ENCODE results near the gene TSSC4.

The TSSC4 gene

DNA sequence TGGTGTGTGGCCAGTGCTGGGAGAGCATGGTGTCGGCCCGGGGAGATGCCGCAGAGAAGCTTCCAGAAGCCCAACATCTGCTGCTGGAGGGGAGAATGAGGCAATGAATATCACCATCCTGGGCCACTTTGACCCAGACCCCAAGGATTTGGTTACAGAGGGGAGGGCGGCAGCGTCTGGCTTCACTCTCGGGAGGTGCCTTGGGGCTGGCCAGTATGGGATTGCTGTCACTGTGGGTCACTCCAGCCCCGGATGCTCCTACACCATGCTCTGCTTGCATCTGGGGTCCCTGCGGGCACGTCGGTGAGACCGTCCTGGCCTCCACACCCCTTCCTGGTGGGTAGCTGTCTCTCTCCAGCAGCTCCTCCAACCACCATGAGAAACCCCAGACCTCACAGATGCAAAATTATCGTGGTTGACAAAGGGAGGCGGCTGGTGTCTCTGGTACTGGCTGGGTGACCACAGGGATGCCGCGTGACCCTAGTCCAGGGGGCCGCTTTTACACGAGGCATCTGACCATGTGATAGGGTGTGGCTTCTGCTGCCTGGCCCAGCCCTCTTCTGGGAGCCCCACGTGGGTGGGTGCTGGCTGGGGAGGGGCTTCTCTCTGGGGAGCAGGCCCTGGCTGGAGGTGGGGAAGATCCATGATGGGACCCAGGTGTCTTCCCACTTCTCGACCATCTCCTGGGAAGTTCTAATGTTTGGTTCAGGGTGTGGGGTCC is 49.9 kb downstream of the TSSC4 start:
- no peak for DNase-seq

DNA sequence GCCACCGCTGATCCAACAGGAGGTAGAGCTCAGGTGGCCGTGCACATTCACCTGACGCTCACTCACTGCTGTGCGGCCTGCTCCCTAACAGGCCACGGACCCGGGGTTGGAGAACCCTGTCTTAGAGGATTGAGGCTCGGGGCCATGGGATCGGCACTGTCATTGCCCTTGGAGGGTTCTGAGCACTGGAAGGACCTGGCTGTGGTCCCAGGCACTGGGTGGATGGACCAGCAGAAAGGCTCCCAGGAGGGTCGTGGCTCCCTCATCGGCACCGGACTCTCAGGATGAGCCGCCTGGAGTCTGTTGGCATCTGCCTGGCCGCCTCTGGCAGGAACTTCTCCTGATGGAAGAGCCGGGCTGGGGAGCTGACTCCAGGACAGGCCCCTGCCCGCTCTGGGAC is 50.8 kb downstream of the TSSC4 start:
- DNase-seq, result no peak

DNA sequence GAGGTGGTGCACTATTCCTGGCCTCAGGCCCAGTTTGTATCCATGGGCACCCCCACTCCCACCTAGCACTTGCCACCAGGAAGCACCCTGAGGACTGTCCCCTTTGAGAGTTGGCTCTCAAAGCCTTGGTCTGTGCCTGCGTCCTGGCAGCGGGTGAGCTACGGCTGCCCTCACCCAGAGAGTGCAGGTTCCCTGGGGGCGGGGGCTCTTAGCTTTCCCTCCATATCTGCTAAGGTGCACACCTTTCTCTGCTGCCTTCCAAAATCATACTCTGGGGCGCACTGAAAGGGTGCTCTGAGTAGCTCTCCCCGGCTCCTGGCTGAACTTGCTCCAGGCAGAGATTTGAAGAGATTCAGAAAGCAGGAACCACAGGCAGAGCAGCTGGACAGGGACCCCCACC is 51.4 kb downstream of the TSSC4 start:
- DNase-seq, result no peak

DNA sequence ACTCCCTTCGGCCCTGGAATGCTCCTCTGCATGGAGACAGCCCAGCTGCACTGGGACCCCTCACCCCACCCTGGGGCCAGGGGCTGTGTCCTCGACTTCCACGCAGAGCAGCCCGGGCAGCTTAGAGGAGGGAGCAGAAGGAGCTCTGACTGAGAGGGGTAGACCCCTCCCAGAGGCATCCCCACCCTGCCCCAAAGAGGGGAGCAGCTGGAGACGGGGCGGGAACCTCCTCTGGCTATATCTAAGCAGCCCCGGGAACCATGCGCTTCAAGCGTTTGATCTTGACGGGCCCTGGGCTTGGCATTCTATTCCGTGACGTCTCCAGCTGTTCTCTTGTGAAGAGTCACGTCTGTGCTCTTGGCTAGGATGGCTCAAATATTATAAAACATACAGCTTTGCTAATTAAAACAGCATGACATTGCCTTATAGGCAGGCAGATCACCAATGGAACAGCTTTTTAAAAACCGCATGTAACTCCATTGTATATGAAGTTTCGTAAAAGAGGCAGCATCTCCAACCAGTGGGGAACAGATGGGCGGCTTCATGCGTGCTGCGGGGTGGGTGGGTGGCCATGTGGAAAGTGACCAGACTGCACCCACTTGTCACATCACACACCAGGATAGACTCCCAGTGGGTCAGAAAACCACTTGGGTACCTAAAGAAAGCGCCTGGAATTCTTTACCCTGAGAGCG is 51.9 kb downstream of the TSSC4 start:
- no peak for DNase-seq

DNA sequence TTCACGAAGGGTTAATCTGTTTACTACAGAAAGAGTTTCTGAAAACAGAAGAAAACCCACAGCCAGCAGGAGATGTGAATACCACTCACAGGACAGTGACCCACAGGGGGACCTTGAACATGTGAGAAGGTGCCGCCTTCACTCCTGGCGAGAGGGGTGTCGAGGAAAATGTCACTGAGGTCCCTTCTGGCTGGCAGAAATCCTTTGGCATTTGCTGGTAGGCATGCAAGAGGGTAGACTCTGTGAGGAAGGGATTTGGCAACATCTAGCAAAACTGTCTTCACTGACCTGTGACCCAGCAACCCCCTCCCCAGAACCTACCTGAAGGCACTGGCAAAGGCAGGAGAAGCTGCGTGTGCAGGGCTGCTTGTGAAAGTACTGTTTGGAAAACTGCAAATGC is 52.9 kb downstream of the TSSC4 start:
- DNase-seq, result no peak
